Gastrocnemius medialis (tissue), 4 donors: Measurements from ENCODE around the gene MND1. TPM values are rescaled to one million over a fixed set of nuclear protein-coding genes. Genes with fewer than 3 reads are reported as not detected.

Source experiments
- ATAC-seq, 2 donors: fragments of 150-250 bp; one replicate each; pipeline ENCODE4 v1.9.1; 2016
- DNase-seq, 2 donors: peaks; one replicate each; pipeline ENCODE4 v3.0.0-alpha.2; 2019
- H3K27ac ChIP-seq, 4 donors: fragments of 200-600 bp; sonication (generic); 1 replicate in 1 of 4; 2 replicates in 3 of 4; pipeline ENCODE4 v1.5.1; 2016 to 2018; ENCODE audit warnings: mild to moderate bottlenecking in 2 of 4, moderate library complexity in 1 of 4
- H3K27me3 ChIP-seq, 3 donors: fragments of 200-600 bp; sonication (generic) in 2 of 3; 1 replicate in 1 of 3; 2 replicates in 2 of 3; pipeline versions ENCODE4 v1.5.1 to v1.6.0; 2016 to 2019; ENCODE audit warnings: mild to moderate bottlenecking in 1 of 3, moderate library complexity in 1 of 3
- H3K36me3 ChIP-seq, 2 donors: fragments of 200-600 bp; sonication (generic) in 1 of 2; one replicate each; pipeline ENCODE4 v1.5.1; 2017 to 2018
- H3K4me1 ChIP-seq, 2 donors: fragments of 200-600 bp; sonication (generic) in 1 of 2; one replicate each; pipeline ENCODE4 v1.5.1; 2016 to 2017; ENCODE audit warnings: mild to moderate bottlenecking in 2 of 2
- H3K4me3 ChIP-seq, 4 donors: fragments of 200-600 bp; sonication (generic) in 3 of 4; 1 replicate in 1 of 4; 2 replicates in 3 of 4; pipeline ENCODE4 v1.5.1; 2016 to 2019; ENCODE audit warnings: mild to moderate bottlenecking in 2 of 4
- H3K9me3 ChIP-seq, 3 donors: fragments of 200-600 bp; sonication (generic) in 2 of 3; 1 replicate in 1 of 3; 2 replicates in 2 of 3; pipeline ENCODE4 v1.5.1; 2016 to 2019
- POLR2A ChIP-seq, 2 donors: fragments of 450-650 bp; IDR thresholded peaks; one replicate each; pipeline ENCODE4 v1.6.1; 2017; ENCODE audit warnings: antibody characterized with exemption in 2 of 2, mild to moderate bottlenecking in 2 of 2, moderate library complexity in 2 of 2
- in situ Hi-C, 4 donors: fragments of 200-750 bp; cut with MboI; loops; one replicate each; pipeline versions ENCODE4 v1.15.0 to v1.8.0; 2017; ENCODE audit warnings: low sequenced_read_pairs in 4 of 4
- intact Hi-C: fragments of 100-400 bp; cut with DNase I; formaldehyde crosslinking; loops from one replicate; pipeline ENCODE4 v1.15.1; 2023; ENCODE audit warnings: low total_unique reads
- total RNA-seq, 4 donors: library from RNA; depleted of rRNA; stranded (reverse); fragments of >200 nt; gene quantifications; one replicate each; pipeline versions ENCODE4 v1.1.0 to v1.2.3, GENCODE V29; 2016
- TF ChIP-seq, protein P1 (sequence below), 5 experiments: fragments of 450-650 bp in 3 of 5; fragments of 200-600 bp in 2 of 5; sonication (generic) in 2 of 5; IDR thresholded peaks in 4 of 5; conservative IDR thresholded peaks in 1 of 5; 1 replicate in 4 of 5; 2 replicates in 1 of 5; pipeline ENCODE4 v1.5.1; 2016 to 2019; ENCODE audit warnings: antibody characterized with exemption in 5 of 5, mild to moderate bottlenecking in 3 of 5, moderate library complexity in 3 of 5

Gene MND1
- total RNA-seq, 4 donors from 2014 or later = 1.6 TPM; not detected in 3

- H3K27ac ChIP-seq = no peak overlapping the region
- DNase-seq = no peak
- no peak for ATAC-seq
- intact Hi-C loops = no loop called here
- H3K27me3 ChIP-seq = no peaks in the 10 kb centered on the region
- H3K36me3 ChIP-seq = no peaks in the 10 kb centered on the region
- no peaks in the 10 kb centered on the region for H3K9me3 ChIP-seq
- TF ChIP-seq, protein P1, sequence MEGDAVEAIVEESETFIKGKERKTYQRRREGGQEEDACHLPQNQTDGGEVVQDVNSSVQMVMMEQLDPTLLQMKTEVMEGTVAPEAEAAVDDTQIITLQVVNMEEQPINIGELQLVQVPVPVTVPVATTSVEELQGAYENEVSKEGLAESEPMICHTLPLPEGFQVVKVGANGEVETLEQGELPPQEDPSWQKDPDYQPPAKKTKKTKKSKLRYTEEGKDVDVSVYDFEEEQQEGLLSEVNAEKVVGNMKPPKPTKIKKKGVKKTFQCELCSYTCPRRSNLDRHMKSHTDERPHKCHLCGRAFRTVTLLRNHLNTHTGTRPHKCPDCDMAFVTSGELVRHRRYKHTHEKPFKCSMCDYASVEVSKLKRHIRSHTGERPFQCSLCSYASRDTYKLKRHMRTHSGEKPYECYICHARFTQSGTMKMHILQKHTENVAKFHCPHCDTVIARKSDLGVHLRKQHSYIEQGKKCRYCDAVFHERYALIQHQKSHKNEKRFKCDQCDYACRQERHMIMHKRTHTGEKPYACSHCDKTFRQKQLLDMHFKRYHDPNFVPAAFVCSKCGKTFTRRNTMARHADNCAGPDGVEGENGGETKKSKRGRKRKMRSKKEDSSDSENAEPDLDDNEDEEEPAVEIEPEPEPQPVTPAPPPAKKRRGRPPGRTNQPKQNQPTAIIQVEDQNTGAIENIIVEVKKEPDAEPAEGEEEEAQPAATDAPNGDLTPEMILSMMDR (IDR thresholded peaks at IDR 0.05 in 4 of 5, conservative IDR thresholded peaks at IDR 0.05 in 1 of 5) = no peak
- TF ChIP-seq POLR2A (IDR thresholded peaks at IDR 0.05) = no peak
- in situ Hi-C loops = no loop called here
- H3K4me3 ChIP-seq = no peak overlapping the region
- no peaks in the 10 kb centered on the region for H3K4me1 ChIP-seq
Observed at GRCh38 chr4:153372967-153373562, 28.6 kb downstream of the MND1 start.

DNA sequence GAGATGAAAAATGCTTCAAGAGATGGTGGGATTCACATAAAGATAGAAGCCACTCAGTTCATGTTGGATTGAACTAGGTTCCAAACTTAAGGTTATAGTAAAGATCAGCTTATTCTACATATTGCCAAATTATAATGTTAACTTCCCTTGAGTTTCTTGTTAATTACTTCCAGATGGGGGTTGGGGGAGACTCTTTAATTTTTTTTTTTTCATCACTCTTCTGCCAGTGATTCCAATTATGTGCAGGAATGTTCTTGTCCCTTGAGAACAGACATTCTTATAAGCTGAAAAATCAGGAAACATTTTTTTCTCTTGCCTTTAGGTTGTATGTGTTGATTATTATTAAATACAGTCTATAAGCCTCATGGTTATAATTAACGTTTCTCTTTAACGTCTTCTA lies 30.0 kb downstream of the MND1 start:
- in situ Hi-C loops = no loop called here
- Histone ChIP-seq H3K27me3 (no peaks in the 10 kb centered on the region), H3K4me3 (no peak overlapping the region), H3K27ac (no peak overlapping the region), H3K9me3 (no peaks in the 10 kb centered on the region), H3K4me1 (no peaks in the 10 kb centered on the region), H3K36me3 (no peaks in the 10 kb centered on the region)
- intact Hi-C loops = no loop called here
- DNase-seq (no peak), ATAC-seq (no peak)
- no peak for TF ChIP-seq POLR2A (IDR thresholded peaks at IDR 0.05)
- TF ChIP-seq, protein P1 (IDR thresholded peaks at IDR 0.05 in 4 of 5, conservative IDR thresholded peaks at IDR 0.05 in 1 of 5) = no peak

DNA sequence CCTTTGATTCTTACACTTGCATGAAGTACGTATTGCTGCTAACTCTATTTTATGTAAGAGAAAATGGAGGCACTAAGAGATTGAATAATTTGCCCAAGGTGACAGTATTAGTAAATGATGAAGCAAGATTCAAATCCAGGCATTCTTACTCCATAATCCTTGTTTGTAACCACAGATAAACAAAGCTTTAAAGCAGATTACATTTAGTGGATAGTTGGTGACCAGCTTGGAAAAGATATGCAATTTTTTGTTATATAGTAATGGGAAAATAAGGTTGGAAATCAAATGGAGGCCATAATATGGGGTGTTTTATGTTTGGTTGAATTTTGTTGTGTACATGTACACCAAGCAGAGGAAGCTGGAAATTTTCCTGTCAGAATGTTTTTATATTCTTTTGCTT lies 30.8 kb downstream of the MND1 start:
- Histone ChIP-seq H3K4me3 (no peak overlapping the region), H3K36me3 (no peaks in the 10 kb centered on the region), H3K27ac (no peak overlapping the region), H3K4me1 (no peaks in the 10 kb centered on the region), H3K27me3 (no peaks in the 10 kb centered on the region), H3K9me3 (no peaks in the 10 kb centered on the region)
- DNase-seq (no peak), ATAC-seq (no peak)
- in situ Hi-C loops = no loop called here
- TF ChIP-seq POLR2A (IDR thresholded peaks at IDR 0.05) = no peak
- TF ChIP-seq, protein P1 (IDR thresholded peaks at IDR 0.05 in 4 of 5, conservative IDR thresholded peaks at IDR 0.05 in 1 of 5) = no peak
- intact Hi-C loops = no loop called here

DNA sequence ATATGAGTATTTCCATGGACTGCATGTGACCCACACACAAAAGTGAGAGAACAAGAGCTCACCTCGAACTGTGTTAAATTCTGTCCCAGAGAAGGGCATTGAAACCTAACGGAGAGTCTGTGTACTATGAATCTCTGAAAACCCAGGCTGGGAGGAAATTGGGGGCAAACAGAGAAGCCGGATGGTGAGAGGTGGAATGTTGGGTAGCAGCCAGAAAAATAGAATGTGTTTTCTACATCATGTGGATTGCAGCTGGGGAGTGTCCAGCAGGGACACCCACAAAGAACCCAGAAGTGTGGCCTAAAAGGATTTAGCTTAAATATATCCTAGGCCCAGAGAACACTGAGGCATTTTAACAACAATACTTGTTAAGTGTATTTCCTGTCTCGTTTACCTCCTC lies 38.6 kb downstream of the MND1 start:
- no peaks in the 10 kb centered on the region for H3K9me3 ChIP-seq
- intact Hi-C loops = no loop called here
- ATAC-seq = no peak
- no peak overlapping the region for H3K4me3 ChIP-seq
- in situ Hi-C loops = no loop called here
- peaks cover 0 to 6% of the 10 kb centered on the region in 2 donors for H3K4me1 ChIP-seq
- no peak overlapping the region for H3K27ac ChIP-seq
- TF ChIP-seq, protein P1 (IDR thresholded peaks at IDR 0.05 in 4 of 5, conservative IDR thresholded peaks at IDR 0.05 in 1 of 5) = no peak
- no peak for TF ChIP-seq POLR2A (IDR thresholded peaks at IDR 0.05)
- DNase-seq = no peak
- no peaks in the 10 kb centered on the region for H3K27me3 ChIP-seq
- no peaks in the 10 kb centered on the region for H3K36me3 ChIP-seq

DNA sequence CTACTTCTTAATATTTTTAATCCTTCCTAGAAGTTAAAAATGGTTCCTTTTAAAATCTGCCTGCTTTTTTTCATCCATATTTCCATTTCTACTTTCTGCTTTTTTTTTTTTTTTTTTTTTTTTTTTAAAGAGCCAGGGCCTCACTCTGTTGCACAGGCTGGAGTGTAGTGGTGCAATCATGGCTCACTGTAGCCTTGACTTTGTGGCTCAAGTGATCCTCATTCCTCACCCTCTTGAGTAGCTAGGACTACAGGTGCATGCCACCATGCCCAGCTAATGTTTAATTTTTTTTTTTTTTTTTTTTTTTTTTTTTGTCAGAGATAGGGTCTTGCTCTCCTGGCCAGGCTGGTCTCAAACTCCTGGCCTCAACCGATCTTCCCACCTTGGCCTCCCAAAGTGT lies 39.7 kb downstream of the MND1 start:
- Histone ChIP-seq H3K4me1 (peaks cover 0 to 6% of the 10 kb centered on the region in 2 donors), H3K27me3 (no peaks in the 10 kb centered on the region), H3K4me3 (no peak overlapping the region), H3K27ac (no peak overlapping the region), H3K9me3 (no peaks in the 10 kb centered on the region), H3K36me3 (no peaks in the 10 kb centered on the region)
- DNase-seq (no peak), ATAC-seq (no peak)
- TF ChIP-seq, protein P1 (IDR thresholded peaks at IDR 0.05 in 4 of 5, conservative IDR thresholded peaks at IDR 0.05 in 1 of 5) = no peak
- TF ChIP-seq POLR2A (IDR thresholded peaks at IDR 0.05) = no peak
- in situ Hi-C loops (no loop called here), intact Hi-C loops (no loop called here)
